ENCODE results near the gene PPP1R13L. TPM values are rescaled to one million over a fixed set of nuclear protein-coding genes. Genes with fewer than 3 reads are reported as not detected.

The PPP1R13L gene
- total and polyA plus RNA-seq, 2 donors (not counting 1 experiment from before 2014, with no cell fraction given), result 7.4 to 9.2 TPM

GRCh38 chr19:45350477-45351058 lies 54.3 kb downstream of the PPP1R13L start:
- no peak overlapping the region for H3K4me3 ChIP-seq (ENCODE audit: control extremely low read depth in 1 of 5, extremely low read depth in 1 of 5, insufficient read depth in 1 of 5, low read depth in 2 of 5, low read length in 4 of 5)
- TF ChIP-seq EZH2 (IDR thresholded peaks at IDR 0.05; ENCODE audit: borderline replicate concordance, insufficient read depth, low read depth, low read length, poor library complexity, severe bottlenecking), result no peak
- no peak for TF ChIP-seq CTCF (IDR thresholded peaks at IDR 0.05)
- H3K79me2 ChIP-seq (ENCODE audit: control insufficient read depth, insufficient read depth, low read length), result no peaks in the 10 kb centered on the region
- ChIA-PET POLR2A (no interaction called here), CTCF (interaction anchor here (0.7 to 0.9 kb wide), 2 partner anchors 12 to 1949 kb away, joined by 3 read pairs; no protein-coding TSS in a partner anchor)
- Mint-ChIP-seq H3K4me1 (no peaks in the 10 kb centered on the region), H3K27me3 (peaks cover 6% of the 10 kb centered on the region), H3K9me3 (ENCODE audit: insufficient read depth) (no peaks in the 10 kb centered on the region), H3K4me3 (no peak overlapping the region), H3K27ac (no peak overlapping the region)
- WGBS (ENCODE audit: insufficient coverage), result 95% methylated on average over 15 of the region's 17 CpGs
- no peaks in the 10 kb centered on the region for H3K9me3 ChIP-seq (ENCODE audit: control extremely low read depth in 1 of 3, control insufficient read depth in 2 of 3, insufficient read depth in 1 of 3, low read length in 2 of 3)
- no peak overlapping the region for H3K27ac ChIP-seq (ENCODE audit: low read length in 2 of 2)
- H3K27me3 ChIP-seq (replicated peaks in 1 of 4; ENCODE audit: control extremely low read depth in 1 of 4, control insufficient read depth in 3 of 4, insufficient read depth in 4 of 4, low read length in 3 of 4), result peaks cover 0 to 9% (median 0%) of the 10 kb centered on the region in 4 experiments
- no peak overlapping the region for H2AFZ ChIP-seq (ENCODE audit: insufficient read depth, low read depth, low read length, poor library complexity, severe bottlenecking)
- no peak overlapping the region for H3K9ac ChIP-seq (ENCODE audit: low read length)
- ATAC-seq (ENCODE audit: low read depth), result no peak
- H3K4me1 ChIP-seq (ENCODE audit: control insufficient read depth in 2 of 2, insufficient read depth in 2 of 2, low read length in 2 of 2), result no peaks in the 10 kb centered on the region
- no peaks in the 10 kb centered on the region for H4K20me1 ChIP-seq (ENCODE audit: control insufficient read depth, insufficient read depth, low read length, poor library complexity, severe bottlenecking)
- DNase-seq, result no peak
- H3K36me3 ChIP-seq (replicated peaks in 1 of 2; ENCODE audit: control extremely low read depth in 1 of 2, control insufficient read depth in 1 of 2, extremely low read depth in 1 of 2, insufficient read depth in 2 of 2, low read length in 1 of 2), result peaks cover 1 to 3% of the 10 kb centered on the region in 2 experiments
- intact Hi-C loops (cut with micrococcal nuclease), result no loop called here
- no peak overlapping the region for H3K4me2 ChIP-seq (replicated peaks; ENCODE audit: low read depth, low read length, poor library complexity, severe bottlenecking)

GRCh38 chr19:45349430-45349941 lies 55.4 kb downstream of the PPP1R13L start:
- TF ChIP-seq CTCF (IDR thresholded peaks at IDR 0.05) (no peak), EZH2 (IDR thresholded peaks at IDR 0.05; ENCODE audit: borderline replicate concordance, insufficient read depth, low read depth, low read length, poor library complexity, severe bottlenecking) (no peak)
- Mint-ChIP-seq H3K27ac (no peak overlapping the region), H3K27me3 (peaks cover 10% of the 10 kb centered on the region), H3K4me1 (no peaks in the 10 kb centered on the region), H3K9me3 (ENCODE audit: insufficient read depth) (no peaks in the 10 kb centered on the region), H3K4me3 (no peak overlapping the region)
- no peak overlapping the region for H2AFZ ChIP-seq (ENCODE audit: insufficient read depth, low read depth, low read length, poor library complexity, severe bottlenecking)
- peaks cover 0 to 17% (median 0%) of the 10 kb centered on the region in 4 experiments for H3K27me3 ChIP-seq (replicated peaks in 1 of 4; ENCODE audit: control extremely low read depth in 1 of 4, control insufficient read depth in 3 of 4, insufficient read depth in 4 of 4, low read length in 3 of 4)
- no peaks in the 10 kb centered on the region for H3K9me3 ChIP-seq (ENCODE audit: control extremely low read depth in 1 of 3, control insufficient read depth in 2 of 3, insufficient read depth in 1 of 3, low read length in 2 of 3)
- intact Hi-C loops (cut with micrococcal nuclease), result no loop called here
- ATAC-seq (ENCODE audit: low read depth) (no peak), DNase-seq (no peak)
- H3K4me3 ChIP-seq (ENCODE audit: control extremely low read depth in 1 of 5, extremely low read depth in 1 of 5, insufficient read depth in 1 of 5, low read depth in 2 of 5, low read length in 4 of 5), result no peak overlapping the region
- ChIA-PET CTCF (interaction anchor here (0.7 kb wide), 1 partner anchor 427 kb away, joined by 3 read pairs; no protein-coding TSS in a partner anchor), POLR2A (no interaction called here)
- H3K4me2 ChIP-seq (replicated peaks; ENCODE audit: low read depth, low read length, poor library complexity, severe bottlenecking), result no peak overlapping the region
- H3K27ac ChIP-seq (ENCODE audit: low read length in 2 of 2), result no peak overlapping the region
- 95% methylated on average over 17 of the region's 17 CpGs for WGBS (ENCODE audit: insufficient coverage)
- no peaks in the 10 kb centered on the region for H4K20me1 ChIP-seq (ENCODE audit: control insufficient read depth, insufficient read depth, low read length, poor library complexity, severe bottlenecking)
- no peak overlapping the region for H3K9ac ChIP-seq (ENCODE audit: low read length)
- no peaks in the 10 kb centered on the region for H3K4me1 ChIP-seq (ENCODE audit: control insufficient read depth in 2 of 2, insufficient read depth in 2 of 2, low read length in 2 of 2)
- H3K79me2 ChIP-seq (ENCODE audit: control insufficient read depth, insufficient read depth, low read length), result no peaks in the 10 kb centered on the region
- H3K36me3 ChIP-seq (replicated peaks in 1 of 2; ENCODE audit: control extremely low read depth in 1 of 2, control insufficient read depth in 1 of 2, extremely low read depth in 1 of 2, insufficient read depth in 2 of 2, low read length in 1 of 2), result peaks cover 1 to 3% of the 10 kb centered on the region in 2 experiments

Data from B cell (primary cell).